ENCODE measurements around the gene SMARCB1.

SMARCB1 gene

DNA sequence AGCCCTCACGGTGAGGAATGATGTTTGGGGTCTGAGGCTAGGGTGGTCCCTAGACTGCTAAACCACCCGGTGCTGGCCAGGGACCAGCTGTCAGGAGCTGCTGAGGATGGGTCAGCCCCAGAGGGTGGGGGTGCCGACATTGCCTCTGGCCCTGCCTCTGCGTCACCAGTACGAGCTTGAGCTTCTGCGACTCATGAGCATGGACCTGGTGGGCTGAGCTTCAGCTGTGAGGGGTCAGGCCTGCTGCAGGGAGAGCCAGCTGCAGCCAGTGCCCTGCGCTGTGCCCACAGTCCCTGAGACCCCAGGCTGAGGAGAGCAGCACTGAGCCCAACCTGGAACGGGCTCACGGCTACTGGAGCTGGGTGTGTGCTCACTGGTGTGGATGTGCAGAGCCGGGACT lies 45.0 kb downstream of the SMARCB1 start:
- no peak for DNase-seq (ENCODE audit: low read depth)

DNA sequence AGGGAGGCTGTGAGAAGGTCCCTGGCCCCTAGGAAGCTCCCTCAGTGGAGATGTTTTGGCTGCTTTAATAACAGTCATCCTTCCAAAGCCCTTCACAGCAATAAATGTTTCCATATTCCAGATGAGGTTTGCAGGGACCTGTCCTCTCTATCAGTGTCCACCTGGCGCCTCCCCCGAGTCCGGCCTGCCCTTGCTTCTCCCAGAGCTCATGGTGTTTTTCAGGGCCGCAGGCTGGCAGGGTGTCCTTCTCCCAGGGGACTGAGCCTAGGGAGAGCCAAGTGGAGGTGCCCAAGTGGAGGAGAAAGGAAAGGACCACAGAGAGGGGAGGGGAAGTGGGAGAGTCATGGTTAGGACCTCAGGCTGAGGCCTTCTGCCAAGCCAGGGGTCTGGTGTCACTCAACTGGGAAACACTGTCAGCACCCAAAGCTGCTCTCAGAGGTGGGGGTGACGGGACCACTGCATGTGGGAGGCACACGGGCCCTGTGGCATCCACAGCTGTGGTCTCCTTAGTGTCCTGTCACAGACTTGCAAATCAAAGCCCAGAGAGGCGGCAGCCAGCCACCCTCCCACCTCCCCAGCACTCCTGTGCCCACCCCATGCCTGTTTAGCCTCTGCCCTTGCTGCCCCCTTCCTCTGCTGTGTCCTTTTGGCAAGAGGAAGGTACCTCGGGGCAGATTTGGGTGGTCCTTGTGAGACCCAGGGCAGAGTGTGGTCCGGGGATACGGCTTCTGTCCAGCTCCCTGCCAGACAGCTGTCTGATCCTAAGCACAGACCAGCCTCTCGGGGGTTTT lies 45.7 kb downstream of the SMARCB1 start:
- no peak for DNase-seq (ENCODE audit: low read depth)

DNA sequence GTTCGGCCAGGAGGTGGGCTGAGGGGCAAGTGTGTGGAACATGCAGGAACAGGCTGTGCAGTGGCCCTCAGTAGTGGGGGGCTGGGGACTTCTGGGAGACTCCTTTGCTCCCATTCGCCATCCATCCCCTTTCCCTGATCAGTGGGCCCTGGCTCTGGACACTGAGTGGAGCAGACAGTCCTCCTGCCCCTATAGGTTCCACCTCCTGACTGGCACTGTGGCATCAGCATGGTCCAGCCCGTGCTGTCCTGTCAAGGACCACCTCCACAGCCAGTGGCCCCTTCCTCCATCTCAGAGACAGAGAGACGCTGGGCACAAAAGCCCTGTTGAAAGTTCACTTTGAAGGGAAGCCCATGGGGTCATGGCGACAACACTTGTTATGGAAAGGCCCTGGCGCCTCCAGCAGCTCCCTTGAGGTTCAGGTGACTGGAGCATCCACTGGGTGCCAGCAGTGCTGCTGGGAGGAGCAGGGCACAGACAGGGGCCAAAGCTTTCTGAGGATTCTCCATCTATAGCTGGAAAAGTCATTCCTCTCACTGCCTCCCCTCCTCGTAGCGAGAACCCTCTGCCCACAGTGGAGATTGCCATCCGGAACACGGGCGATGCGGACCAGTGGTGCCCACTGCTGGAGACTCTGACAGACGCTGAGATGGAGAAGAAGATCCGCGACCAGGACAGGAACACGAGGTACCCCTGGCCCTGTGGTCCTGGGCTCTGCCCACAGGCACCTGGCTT lies 46.4 kb downstream of the SMARCB1 start:
- no peak for DNase-seq (ENCODE audit: low read depth)

DNA sequence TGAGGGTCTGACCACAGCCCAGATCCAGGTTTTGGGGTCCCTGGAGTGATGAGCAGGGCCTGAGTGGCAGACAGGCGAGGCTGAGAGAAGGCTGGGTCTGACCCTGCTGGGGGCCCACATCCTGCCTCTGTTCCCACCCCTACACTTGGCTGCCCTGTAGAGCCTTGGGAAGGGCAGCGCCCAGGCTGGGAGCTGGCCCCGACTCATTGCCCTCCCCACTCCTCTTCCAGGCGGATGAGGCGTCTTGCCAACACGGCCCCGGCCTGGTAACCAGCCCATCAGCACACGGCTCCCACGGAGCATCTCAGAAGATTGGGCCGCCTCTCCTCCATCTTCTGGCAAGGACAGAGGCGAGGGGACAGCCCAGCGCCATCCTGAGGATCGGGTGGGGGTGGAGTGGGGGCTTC lies 47.1 kb downstream of the SMARCB1 start:
- DNase-seq (ENCODE audit: low read depth): no peak

DNA sequence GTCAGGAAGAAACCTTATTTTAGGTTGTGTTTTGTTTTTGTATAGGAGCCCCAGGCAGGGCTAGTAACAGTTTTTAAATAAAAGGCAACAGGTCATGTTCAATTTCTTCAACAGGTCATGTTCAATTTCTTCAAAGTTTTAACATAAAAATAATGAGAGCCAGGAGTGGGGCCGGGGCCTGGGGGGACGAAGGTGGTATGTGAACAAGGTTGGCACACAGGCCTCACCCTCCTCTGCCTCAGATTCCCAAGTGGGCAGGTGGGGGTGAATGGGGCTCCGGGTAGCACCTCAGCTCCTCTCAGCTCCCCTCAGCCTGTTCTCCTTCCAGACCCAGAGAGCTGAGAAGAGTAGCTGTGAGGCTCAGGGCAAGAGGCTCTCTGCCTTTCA lies 47.6 kb downstream of the SMARCB1 start:
- no peak for DNase-seq (ENCODE audit: low read depth)

DNA sequence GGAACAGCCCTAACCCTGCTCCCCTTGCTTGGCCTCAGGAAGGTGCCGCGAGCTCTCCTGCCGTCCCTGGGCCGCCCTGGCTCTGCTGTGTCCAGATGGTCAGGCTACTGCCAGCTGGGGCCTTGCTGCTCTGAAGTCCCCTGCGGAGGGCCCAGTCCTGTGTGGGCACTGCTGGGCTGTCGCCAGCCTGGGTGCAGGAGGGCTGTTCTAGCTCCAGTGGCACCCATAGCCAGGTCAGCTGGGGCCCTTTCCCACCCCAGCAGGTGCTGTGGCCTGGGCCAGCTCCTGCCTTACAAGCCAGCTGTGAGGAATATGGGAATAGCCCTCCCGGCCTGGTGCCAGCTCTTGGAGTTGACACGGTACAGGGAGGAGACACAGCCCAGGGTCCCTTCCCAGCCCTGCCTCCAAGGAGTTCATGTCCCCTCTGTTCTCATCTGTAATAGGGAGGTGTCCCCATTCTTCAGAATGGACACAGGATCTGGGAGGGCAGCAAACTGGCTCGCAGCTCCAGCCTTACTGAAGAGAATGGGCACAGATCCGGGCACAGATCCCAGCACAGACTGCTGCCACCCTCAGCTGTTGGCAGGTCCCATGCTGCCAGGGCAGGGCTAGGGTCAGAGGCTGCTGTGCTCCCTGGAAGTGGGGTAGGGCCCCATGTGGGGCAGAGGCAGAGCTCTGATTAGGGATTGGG lies 48.2 kb downstream of the SMARCB1 start:
- no peak for DNase-seq (ENCODE audit: low read depth)

DNA sequence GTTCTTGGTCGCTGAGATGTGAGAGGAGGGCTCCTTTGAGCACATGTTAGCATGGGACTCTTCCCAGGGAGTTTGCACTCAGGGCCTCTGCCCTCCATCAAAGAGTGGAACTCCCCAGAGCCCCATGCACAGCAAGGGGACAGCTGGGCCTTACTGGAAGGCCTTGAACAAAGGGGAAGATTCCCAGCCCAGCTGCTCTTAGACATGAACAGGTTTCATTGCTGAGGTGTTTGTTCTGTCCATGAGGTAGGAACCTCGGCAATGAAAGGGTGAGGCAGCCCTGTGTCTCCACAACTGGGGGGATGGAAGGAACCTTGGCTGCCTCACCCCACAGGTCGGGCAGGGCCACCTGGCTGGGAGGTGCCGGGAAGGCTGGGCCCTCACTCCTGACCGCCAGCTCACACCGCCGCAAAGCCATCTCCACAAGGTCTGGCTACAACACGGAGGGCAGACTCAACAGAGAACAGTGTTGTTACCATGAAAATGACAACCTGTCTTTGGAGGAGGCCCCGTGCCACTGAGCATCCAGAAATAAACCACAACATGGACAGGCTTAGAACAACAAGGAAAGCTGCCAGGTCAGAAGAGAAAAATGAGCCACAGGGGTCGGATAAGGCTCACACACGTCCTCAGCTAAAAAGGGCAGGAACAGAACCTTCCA lies 48.8 kb downstream of the SMARCB1 start:
- DNase-seq (ENCODE audit: low read depth): no peak

DNA sequence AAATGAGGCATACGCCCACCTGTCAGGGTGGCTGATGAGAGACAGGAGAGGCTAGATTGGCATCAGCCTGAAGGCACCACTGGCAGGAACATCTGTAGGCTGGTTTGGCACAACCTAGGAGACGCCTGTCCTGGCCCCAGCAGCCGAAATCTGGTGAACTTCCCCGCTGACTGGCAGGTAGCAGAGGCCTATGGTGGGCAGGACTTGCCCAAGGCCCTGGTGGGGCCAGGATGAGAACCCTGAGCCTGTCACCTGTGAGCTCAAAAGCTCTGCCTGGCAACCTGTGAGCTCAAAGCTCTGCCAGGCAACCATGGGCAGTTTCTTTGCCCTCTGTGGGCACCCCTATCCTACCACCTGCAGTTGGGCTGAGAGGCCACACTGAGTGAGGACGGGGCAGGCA lies 49.5 kb downstream of the SMARCB1 start:
- no peak for DNase-seq (ENCODE audit: low read depth)

DNA sequence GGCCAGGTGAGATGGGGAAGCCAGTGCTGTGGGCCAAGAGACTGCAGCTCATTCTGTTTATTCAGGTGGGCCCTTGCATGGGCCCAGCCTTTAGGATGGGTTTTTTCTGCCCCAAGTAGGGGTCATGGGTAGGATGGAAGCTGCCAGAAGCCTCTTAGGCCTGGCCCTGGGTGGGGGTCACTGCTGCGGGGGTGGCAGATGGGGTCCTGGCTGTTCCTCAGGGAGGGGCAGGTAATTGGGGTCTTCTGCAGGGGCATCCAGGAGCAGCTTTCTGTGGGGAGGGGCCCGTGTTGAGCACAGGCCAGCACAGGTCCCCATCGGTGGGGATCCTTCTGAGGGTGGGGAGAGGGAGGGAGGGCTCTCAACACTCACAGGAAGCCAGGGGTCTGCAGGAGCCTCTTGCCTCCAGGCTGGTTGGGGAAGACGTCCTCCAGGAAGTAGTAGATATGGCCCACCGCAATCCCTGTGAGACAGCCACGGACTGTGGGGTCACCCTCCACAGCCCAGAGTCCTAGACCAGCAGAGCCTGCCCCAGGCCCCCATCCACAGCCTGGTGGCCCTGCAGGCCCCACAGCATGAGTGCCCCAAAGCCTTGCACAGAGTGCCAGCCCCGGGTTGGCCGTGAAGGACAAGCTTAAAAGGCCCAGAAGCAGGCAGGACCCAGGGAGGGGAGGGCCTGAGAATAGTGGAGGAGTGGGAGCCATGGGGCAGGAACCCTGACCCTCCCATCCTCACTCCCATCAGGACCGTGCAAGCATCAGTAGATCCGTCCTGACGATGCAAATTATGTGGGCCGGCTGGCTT lies 50.1 kb downstream of the SMARCB1 start:
- no peak for DNase-seq (ENCODE audit: low read depth)

DNA sequence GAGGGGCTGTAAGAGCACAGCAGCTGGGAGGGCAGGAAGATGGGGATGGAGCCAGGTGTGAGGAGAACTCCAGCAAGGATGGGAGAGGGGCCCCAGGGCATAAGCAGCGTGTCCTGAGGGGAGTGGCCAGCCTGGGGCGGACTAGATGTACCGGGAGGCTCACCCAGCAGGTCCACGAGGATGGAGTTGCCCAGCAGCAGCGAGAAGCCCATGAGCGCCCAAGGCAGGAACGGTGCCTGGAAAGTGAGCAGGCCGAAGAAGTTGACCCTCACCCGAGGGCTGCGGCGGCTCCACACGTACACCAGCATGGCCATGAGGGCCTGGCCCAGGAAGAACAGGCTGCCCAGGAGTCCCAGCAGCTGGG lies 50.7 kb downstream of the SMARCB1 start:
- no peak for DNase-seq (ENCODE audit: low read depth)

DNA sequence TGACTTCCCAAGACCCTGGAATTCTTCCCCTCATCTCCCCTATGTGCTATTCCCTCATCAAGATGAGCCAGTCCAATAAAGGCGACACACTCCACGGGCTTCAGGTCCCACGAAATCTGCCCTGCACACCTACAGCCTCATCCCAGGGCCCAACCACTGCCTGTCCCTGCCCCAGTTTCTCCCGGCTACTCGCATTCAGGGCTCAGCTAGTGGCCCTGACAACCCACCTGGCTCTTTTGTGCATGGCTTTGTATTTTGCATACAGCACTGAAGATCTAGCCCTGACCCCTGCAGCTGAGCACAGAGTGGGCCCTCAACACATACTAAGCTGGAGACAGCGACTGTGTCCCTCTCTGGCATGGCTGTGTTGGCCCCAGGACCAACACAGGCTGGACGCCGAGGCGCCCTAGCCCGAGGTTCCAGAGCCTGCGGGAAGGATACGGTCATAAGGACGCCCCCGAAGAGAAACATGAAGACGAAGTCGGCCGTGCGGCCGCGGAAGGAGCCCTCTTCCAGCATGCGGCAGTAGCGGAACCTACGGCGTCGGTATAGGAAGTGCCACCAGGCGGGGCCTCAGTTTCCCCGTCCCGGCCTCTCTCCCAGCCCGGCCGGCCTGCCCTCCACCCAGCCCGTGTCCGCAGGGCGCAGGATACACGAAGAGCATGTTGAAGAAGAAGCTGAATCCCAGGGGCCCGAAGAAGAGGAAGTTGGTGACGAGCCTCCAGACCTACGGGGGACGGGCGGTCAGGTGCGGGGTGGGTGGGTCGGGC lies 51.3 kb downstream of the SMARCB1 start:
- no peak for DNase-seq (ENCODE audit: low read depth)

DNA sequence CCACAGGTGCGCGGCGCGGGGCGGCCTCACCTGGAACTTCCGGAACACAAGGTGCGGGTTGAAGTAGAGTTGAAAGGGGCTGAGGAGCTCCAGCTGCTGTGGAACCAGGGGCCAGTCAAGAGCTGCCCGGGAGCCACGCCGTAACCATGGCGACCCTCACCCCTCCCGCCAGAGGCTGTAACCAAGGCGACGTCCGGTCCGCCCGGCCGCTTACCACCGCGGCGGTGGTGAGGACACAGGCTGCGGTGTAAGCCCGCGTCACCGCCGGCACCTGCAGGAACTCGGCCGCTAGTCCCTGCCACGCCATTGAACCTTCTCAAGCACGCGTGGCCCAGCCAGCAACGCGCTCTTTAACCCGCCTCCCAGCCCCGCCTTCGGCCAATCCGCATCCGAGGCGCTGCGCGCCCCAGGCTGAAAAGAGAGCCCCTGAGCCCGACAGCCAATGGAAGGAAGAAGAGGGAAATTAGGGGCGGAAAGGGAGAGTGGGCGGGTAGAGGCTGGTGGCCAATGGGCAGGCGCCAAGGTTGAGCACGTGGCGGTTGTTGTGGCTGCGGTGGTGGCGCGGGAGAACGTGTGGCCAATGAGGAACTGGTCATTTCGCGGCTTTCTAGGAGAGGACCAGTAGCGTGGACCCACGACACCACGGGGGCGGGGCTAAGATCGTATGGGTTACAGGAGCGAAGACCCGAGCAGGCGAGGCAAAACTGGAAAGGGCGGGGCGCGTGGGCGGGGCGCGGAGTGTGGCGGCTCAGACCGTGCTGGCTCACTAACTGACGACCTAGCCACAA lies 52.1 kb downstream of the SMARCB1 start, which contains the start of gene DERL3:
TSS of gene DERL3 (minus strand) at position 326 of the 788 bp plus-strand sequence. CDS start at position 307, 19 bp downstream.
- peak; percentile 88 for DNase-seq (ENCODE audit: low read depth)

DNA sequence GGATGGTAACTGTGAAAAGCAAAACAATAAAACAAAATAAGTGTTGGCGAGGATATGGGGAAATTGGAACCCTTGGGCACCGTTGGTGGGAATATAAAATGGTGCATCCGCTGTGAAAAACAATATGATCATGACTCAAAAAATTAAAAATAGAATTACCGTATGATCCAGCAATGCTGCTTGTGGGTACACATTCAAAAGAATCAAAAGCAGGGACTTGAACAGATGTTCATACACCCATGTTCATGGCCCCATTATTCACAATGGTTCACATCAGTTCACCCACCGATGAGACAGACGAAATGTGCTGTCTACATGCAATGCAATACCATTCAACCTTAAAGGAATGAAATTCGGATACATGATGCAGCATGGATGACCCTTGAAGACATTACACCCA lies 53.3 kb downstream of the SMARCB1 start:
- DNase-seq (ENCODE audit: low read depth): no peak

DNA sequence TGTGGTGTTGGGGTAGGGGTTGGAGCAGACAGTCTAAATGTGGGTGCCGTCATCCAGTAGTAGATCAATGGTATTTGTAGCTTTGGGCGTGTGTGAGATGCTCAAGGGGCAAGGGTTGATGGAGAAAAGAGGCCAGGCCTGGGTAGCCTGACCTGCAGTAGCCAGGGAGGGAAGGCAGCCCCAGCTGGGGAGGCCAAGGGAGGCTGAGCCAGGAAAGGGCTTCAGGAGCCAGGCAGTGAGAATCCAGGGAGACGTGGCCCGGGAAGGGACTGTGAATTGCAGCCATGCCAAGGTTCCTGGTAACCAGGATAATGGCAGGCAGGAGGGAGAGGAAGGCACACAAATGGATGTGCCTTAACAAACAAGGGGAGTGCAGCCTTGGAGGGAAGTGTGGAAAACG lies 54.5 kb downstream of the SMARCB1 start:
- DNase-seq (ENCODE audit: low read depth): no peak

DNA sequence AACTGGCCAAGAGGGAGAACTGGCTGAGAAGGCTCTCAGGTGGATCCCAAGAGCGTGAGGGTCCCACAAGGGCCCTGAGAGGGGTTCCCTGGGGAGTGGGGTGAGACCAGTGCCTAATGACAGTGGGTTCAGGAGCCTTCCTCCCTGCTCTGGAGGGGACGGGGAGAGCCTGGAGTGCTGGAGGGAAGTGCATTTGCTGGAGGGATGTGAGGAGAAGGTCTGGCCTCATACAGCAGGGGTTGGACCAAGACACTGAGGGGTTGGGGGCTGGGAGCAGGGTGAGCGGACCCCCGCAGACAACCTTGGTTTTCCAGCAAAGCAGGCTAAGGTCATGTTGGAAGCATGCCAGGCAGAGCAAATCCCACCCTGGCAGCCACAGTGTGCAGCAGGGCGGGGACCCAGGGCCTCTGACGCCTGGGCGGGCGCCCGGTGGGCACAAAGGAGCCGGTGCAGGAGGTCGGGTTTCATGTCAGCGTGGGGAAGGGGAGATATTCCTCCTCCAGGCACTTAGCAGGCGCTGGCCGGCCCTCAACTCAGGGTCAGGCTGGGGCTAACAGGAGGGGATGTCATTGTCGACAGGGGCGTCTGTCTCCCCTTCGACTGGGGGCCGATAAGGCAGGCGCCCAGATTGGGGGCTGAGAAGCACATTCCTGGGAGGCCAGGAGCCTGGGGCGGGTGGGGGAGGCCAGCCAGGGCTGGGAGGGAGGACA lies 55.1 kb downstream of the SMARCB1 start:
- no peak for DNase-seq (ENCODE audit: low read depth)

DNA sequence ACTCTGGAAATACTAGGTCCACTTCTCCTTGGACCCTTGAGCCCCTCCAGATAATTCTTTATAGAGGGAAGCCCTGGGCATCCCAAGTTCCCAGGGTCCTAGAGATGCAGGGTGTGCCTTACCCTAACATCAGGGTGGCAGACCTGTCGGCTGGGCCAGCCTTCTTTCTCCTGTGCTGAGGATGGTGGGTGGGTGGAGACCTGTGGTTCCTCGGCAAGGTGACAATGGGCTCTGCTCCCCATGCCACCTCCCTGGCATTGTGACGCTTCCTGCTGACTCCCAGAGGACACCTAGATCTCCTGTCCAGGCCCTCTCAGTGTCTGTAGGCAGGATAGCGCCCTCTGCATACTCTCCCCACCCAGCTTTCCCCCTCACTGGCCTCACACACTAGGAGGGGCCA lies 55.8 kb downstream of the SMARCB1 start:
- DNase-seq (ENCODE audit: low read depth): no peak

DNA sequence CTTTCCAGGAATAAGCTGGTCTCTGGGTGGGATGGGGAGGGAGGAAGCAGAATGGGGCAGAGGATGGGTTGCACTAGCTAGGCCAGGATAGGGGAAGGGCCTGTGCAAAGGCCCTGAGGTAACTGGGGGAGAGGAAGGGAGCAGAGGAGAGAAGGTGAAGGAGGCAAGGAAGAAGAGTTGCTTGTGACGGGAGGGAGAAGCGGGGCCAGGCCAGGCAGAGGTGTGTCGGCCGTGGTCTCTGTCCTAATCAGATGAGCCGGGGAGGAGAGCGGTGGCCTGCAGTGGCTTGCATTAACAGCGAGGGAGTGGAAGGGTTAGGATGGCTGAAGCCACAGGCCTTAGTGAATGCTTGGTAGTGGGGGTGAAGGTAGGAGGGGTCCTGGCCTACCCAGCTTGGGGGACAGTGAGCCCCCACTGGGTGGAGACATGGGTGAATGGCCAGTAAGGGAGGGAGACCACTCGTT lies 58.0 kb downstream of the SMARCB1 start:
- no peak for DNase-seq (ENCODE audit: low read depth)

DNA sequence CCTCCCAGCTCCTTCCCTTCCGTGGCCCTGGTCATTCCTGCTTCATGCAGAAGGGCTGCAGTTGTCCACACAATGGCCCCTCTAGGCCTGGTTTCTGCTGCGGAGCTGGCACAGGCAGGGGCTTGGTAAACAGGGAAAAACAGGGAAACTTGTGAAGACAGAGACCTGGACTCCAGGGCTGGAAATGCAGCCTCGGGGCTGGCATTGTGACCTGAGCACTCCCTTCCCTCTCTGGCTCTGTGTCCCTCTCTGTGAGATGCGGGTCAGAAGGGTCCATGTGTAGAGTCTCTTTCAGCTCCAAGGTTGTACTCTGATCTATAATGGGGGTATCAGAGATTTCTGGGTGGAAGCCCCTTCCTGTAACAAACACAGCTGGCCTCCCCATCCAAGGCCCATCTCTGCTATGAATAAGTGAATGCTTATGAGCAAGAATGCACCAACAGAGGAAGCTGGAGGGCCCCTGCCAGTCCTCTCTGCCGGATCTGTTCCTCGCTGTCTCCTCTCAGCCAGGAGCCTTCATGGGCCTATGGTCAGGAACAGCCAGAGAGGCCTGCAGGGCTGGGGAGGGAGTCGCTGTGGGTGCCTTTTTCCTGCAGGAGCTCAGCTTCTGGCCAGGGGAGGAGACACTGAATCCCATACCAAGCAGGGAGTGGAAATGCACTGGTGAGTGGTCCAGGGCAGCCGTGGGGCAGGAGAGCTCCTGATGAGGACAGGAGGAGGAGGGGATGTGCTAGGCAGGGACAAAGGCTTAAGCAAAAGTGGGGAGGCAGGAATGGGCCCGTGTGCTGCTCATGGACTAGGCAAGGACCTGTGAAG lies 58.7 kb downstream of the SMARCB1 start:
- DNase-seq (ENCODE audit: low read depth): no peak

All from T follicular helper cell (primary cell).